SU-DHL-6 (cell line): ENCODE results near the gene IFNL4.

Experiments
- EZH2phosphoT487 ChIP-seq: fragments of 200-600 bp; sonication (generic), shearing (Covaris generic); conservative IDR thresholded peaks from 2 replicates; pipeline ENCODE4 v1.6.1; 2018; ENCODE audit warnings: mild to moderate bottlenecking, antibody characterized with exemption, low read length, moderate library complexity, mixed read lengths
- TF ChIP-seq, protein P1 (sequence below): fragments of 200-600 bp; sonication (generic); IDR thresholded peaks from one replicate; pipeline ENCODE4 v1.5.1; 2017; ENCODE audit warnings: antibody characterized with exemption, mild to moderate bottlenecking, low read length, moderate library complexity; ENCODE audit not compliant: insufficient read depth, poor library complexity, severe bottlenecking

GRCh38 chr19:39196320-39196719 is 52.3 kb downstream of the IFNL4 start:
- TF ChIP-seq, protein P1, sequence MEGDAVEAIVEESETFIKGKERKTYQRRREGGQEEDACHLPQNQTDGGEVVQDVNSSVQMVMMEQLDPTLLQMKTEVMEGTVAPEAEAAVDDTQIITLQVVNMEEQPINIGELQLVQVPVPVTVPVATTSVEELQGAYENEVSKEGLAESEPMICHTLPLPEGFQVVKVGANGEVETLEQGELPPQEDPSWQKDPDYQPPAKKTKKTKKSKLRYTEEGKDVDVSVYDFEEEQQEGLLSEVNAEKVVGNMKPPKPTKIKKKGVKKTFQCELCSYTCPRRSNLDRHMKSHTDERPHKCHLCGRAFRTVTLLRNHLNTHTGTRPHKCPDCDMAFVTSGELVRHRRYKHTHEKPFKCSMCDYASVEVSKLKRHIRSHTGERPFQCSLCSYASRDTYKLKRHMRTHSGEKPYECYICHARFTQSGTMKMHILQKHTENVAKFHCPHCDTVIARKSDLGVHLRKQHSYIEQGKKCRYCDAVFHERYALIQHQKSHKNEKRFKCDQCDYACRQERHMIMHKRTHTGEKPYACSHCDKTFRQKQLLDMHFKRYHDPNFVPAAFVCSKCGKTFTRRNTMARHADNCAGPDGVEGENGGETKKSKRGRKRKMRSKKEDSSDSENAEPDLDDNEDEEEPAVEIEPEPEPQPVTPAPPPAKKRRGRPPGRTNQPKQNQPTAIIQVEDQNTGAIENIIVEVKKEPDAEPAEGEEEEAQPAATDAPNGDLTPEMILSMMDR: no peak
- TF ChIP-seq EZH2phosphoT487: no peak
